GM12891 (cell line): ENCODE measurements around the gene KCMF1.

Source experiments
- DNase-seq: peaks from one replicate; pipeline ENCODE4 v3.0.0; 2011; ENCODE audit warnings: low spot score; ENCODE audit not compliant: insufficient read length
- FAIRE-seq: peaks from 2 replicates; lab custom pipeline; 2011; peaks lifted over from hg19 to GRCh38; lab: Jason Lieb, UNC
- PAX5 ChIP-seq: IDR thresholded peaks from 2 replicates; pipeline ENCODE4 v1.6.1; 2011; ENCODE audit warnings: low read length, moderate library complexity, mild to moderate bottlenecking; ENCODE audit not compliant: insufficient read depth, severe bottlenecking
- POLR2A ChIP-seq: IDR thresholded peaks from 2 replicates; pipeline ENCODE4 v1.6.1; 2011; ENCODE audit warnings: low read depth, low read length, control low read depth
- POLR2AphosphoS5 ChIP-seq: IDR thresholded peaks from 2 replicates; pipeline ENCODE4 v1.6.1; 2011; ENCODE audit warnings: low read depth, low read length, control low read depth
- POU2F2 ChIP-seq: IDR thresholded peaks from 2 replicates; pipeline ENCODE4 v1.6.1; 2011; ENCODE audit warnings: low read depth, mild to moderate bottlenecking, control low read depth, low read length, moderate library complexity
- SPI1 ChIP-seq: IDR thresholded peaks from 2 replicates; pipeline ENCODE4 v1.6.1; 2011; ENCODE audit warnings: low read depth, low read length, control low read depth
- TAF1 ChIP-seq: IDR thresholded peaks from 2 replicates; pipeline ENCODE4 v1.6.1; 2011; ENCODE audit warnings: low read depth, low read length, control low read depth

Gene KCMF1

GRCh38 chr2:85066874-85067351 lies 96.0 kb downstream of the KCMF1 start:
- FAIRE-seq, result no peak

DNA sequence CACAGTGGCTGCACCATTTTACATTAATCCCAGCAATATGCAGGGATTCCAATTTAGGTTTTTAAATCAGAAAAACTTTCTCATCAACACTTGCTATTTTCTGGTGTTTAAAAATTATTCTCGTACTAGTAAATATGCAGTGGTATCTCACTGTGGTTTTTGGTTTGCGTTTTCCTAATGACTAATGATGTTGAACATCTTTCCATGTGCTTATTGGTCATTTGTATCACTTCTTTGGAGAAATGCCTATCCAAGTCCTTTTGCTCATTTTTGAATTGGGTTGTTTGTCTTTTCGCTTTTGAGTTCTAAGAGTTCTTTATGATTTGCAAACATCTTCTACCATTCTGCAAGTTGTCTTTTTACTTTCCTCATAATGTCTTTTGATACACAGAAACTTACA lies 100.1 kb downstream of the KCMF1 start:
- DNase-seq, result no peak
- no peak for FAIRE-seq

More at GRCh38 chr2:85066874-85067351, 96.0 kb downstream of the KCMF1 start:
- TF ChIP-seq POU2F2, result no peak
- no peak for TF ChIP-seq POLR2AphosphoS5
- TF ChIP-seq SPI1, result no peak
- no peak for TF ChIP-seq TAF1
- TF ChIP-seq POLR2A, result no peak
- no peak for DNase-seq

DNA sequence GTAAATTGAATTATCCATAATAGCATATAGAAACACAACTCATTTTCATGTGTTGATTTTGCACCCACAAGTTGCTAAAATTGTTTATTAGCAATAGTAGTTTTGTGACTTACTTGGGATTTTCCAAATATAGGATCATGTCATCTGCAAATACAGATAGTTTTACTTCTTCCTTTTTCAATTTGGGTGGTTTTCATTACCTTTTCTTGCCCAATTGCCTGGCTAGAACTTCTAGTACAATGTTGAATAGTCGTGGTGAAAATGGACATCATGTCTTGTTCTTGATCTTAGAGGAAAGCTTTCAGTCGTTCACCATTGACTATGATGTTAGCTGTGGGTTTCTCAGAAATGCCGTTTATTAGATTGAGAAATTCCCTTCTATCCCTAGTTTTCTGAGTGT lies 102.1 kb downstream of the KCMF1 start:
- no peak for TF ChIP-seq TAF1
- TF ChIP-seq POLR2AphosphoS5, result no peak
- TF ChIP-seq SPI1, result no peak
- TF ChIP-seq PAX5, result no peak
- DNase-seq (no peak), FAIRE-seq (no peak)

More for the DNA sequence above, 100.1 kb downstream of the KCMF1 start:
- no peak for TF ChIP-seq POLR2AphosphoS5
- TF ChIP-seq POLR2A, result no peak
- TF ChIP-seq TAF1, result no peak
- no peak for TF ChIP-seq PAX5
- TF ChIP-seq POU2F2, result no peak
- TF ChIP-seq SPI1, result no peak

GRCh38 chr2:85076618-85077274 lies 105.8 kb downstream of the KCMF1 start:
- FAIRE-seq, result no peak
- TF ChIP-seq POLR2A (no peak), SPI1 (peak; percentile 91), TAF1 (no peak)
- no peak for DNase-seq

GRCh38 chr2:85077859-85078419 lies 107.0 kb downstream of the KCMF1 start:
- FAIRE-seq (no peak), DNase-seq (no peak)
- TF ChIP-seq POLR2AphosphoS5 (no peak), SPI1 (no peak), TAF1 (no peak), POLR2A (no peak), PAX5 (no peak), POU2F2 (no peak)

DNA sequence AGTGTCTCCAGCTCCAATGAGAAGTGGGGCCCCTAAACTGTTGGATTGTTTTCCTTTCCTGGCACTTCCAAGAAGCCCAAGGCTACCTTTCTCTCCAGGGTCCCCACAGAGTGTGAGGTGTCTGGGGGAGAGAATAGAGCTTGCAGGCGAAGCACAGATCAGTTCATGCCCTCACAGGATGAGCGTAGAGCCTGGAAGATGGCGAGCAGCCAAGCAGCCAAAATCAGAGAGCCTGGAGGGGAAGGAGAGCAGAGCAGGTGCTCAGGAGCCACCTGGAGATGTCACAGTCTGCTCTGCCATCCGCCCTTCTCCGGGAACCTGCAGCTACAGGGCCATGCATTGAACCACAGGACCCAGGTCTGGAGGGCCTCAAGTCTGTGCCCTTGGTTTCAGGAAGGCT lies 107.6 kb downstream of the KCMF1 start:
- no peak for FAIRE-seq
- DNase-seq, result no peak

GRCh38 chr2:85083092-85083491 lies 112.1 kb downstream of the KCMF1 start:
- no peak for DNase-seq
- no peak for FAIRE-seq
- TF ChIP-seq TAF1 (no peak), SPI1 (no peak), POLR2AphosphoS5 (no peak), PAX5 (no peak), POLR2A (no peak), POU2F2 (no peak)

More for the DNA sequence above, 107.6 kb downstream of the KCMF1 start:
- no peak for TF ChIP-seq POU2F2
- no peak for TF ChIP-seq PAX5
- TF ChIP-seq POLR2A, result no peak
- no peak for TF ChIP-seq POLR2AphosphoS5
- TF ChIP-seq SPI1, result no peak
- TF ChIP-seq TAF1, result no peak

- FAIRE-seq (no peak), DNase-seq (no peak)
- TF ChIP-seq POLR2AphosphoS5 (no peak), POU2F2 (no peak)
Measured at GRCh38 chr2:85085563-85085962, 114.6 kb downstream of the KCMF1 start.

DNA sequence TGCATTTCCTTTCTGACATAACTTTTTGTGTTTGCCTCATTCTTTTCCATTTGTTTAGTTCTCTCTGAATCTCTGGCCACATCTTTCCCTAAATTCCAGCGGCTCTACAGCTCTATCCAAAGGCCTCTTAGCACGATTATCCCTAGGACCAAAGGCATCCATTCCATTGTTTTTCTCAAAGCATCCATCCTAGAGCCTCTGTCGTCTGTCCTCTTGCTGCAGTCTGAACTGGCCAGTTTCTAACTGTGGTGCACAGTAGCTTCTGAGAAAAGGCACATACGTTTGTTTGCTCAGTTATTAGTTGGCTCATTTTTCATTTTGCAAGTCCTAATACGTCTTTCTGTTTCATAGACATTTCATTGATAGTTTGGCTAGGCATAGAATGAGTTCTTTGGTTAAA lies 116.6 kb downstream of the KCMF1 start:
- TF ChIP-seq TAF1, result no peak
- no peak for TF ChIP-seq POU2F2
- no peak for TF ChIP-seq POLR2A
- no peak for TF ChIP-seq PAX5
- no peak for TF ChIP-seq SPI1
- no peak for TF ChIP-seq POLR2AphosphoS5
- no peak for FAIRE-seq
- no peak for DNase-seq

DNA sequence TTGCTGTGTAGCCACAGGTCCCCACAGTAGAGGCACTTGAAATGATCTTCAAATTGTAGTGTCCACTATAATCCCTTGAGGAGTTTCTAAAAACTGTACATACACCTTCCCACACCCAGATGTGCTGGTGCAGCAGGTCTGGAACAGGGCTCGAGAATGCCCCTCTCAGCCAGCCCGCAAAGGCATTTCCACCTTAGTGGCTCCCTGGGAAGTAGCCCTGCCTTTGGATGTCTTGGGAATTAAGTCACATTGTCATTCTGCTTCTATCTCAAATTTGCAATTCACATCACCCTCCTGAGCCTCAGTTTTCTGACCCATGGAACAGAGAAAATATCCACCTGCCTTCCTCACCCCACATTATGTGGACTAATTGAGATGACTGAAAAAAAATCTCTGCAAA lies 118.0 kb downstream of the KCMF1 start:
- FAIRE-seq, result no peak
- DNase-seq, result no peak
- no peak for TF ChIP-seq POLR2A
- TF ChIP-seq POLR2AphosphoS5, result no peak
- no peak for TF ChIP-seq POU2F2
- no peak for TF ChIP-seq PAX5
- TF ChIP-seq SPI1, result no peak
- no peak for TF ChIP-seq TAF1
